Keratinocyte (primary cell): ENCODE results near the gene NTN5.

Source experiments
- EZH2 ChIP-seq: IDR thresholded peaks from one replicate; pipeline ENCODE4 v1.6.1; 2012; ENCODE audit warnings: inconsistent platforms, mild to moderate bottlenecking, low read length, moderate library complexity
- TF ChIP-seq, protein P1 (sequence below), 3 experiments: IDR thresholded peaks in 1 of 3; conservative IDR thresholded peaks in 1 of 3; optimal IDR thresholded peaks in 1 of 3; 2 replicates in 2 of 3; 3 replicates in 1 of 3; pipeline versions ENCODE3 to v1.5.1; 2011; ENCODE audit warnings: low read length in 3 of 3, mild to moderate bottlenecking in 3 of 3, moderate library complexity in 2 of 3, control low read depth in 1 of 3, inconsistent platforms in 1 of 3; ENCODE audit not compliant: insufficient read depth in 2 of 3; ENCODE audit errors: extremely low read depth in 1 of 3

- TF ChIP-seq, protein P1, sequence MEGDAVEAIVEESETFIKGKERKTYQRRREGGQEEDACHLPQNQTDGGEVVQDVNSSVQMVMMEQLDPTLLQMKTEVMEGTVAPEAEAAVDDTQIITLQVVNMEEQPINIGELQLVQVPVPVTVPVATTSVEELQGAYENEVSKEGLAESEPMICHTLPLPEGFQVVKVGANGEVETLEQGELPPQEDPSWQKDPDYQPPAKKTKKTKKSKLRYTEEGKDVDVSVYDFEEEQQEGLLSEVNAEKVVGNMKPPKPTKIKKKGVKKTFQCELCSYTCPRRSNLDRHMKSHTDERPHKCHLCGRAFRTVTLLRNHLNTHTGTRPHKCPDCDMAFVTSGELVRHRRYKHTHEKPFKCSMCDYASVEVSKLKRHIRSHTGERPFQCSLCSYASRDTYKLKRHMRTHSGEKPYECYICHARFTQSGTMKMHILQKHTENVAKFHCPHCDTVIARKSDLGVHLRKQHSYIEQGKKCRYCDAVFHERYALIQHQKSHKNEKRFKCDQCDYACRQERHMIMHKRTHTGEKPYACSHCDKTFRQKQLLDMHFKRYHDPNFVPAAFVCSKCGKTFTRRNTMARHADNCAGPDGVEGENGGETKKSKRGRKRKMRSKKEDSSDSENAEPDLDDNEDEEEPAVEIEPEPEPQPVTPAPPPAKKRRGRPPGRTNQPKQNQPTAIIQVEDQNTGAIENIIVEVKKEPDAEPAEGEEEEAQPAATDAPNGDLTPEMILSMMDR (optimal IDR thresholded peaks at IDR 0.05 in 1 of 3, IDR thresholded peaks at IDR 0.05 in 1 of 3, conservative IDR thresholded peaks at IDR 0.05 in 1 of 3; ENCODE audit: extremely low read depth in 1 of 3, insufficient read depth in 2 of 3, low read length in 3 of 3) = no peak
- no peak for TF ChIP-seq EZH2
Observed at GRCh38 chr19:48711106-48711662, 38.4 kb upstream of the NTN5 start.
